GM19372 (cell line): Measurements from ENCODE around the gene ZRANB3.

Experiments used
- ATAC-seq: cut with Tn5 transposase; IDR thresholded peaks from one replicate; pipeline ENCODE4 v1.9.1; 2021; ENCODE audit warnings: mild to moderate bottlenecking, low read depth, moderate library complexity; ENCODE audit not compliant: unreplicated experiment

The ZRANB3 gene

DNA sequence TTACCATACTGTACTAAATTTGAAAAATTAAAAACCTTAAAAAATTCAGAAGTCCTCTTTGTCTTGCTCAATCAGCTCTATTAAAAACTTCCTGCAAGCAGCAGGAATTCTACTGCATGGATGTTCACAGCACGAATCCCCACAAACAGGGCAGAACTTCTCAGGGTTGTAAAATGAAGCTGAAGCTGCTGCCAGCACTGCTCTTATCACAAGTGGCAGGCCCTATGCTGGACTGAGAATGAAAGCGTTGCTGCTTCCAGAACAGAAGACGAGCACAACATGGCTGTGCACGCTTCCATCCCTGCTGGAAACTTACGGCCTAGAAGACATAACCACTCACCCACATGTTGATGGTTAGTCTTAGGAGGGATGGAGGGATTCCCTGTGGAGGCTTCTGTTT, 345.0 kb downstream of the ZRANB3 start:
- ATAC-seq: no peak

- no peak for ATAC-seq
Measured at GRCh38 chr2:135183822-135184221, 347.2 kb downstream of the ZRANB3 start.

DNA sequence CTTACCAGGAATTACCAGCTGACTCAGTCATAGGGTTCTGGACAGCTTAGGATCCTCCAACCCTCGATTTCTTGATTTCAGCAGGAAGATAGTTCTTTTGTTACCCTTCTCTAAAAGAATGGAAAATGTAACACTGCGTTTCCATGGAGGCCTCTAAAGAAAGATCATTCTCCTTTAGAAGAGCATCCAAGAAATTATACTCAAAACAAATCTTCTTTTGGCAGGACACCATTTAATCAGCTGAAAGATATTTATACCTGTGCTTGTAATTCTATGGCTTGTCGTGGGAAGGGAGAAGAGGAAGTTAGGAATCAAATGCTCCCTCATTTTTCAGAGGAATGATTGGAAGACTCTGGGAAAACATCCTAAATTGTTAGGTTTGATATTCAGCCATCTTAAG, 348.4 kb downstream of the ZRANB3 start:
- ATAC-seq: no peak

DNA sequence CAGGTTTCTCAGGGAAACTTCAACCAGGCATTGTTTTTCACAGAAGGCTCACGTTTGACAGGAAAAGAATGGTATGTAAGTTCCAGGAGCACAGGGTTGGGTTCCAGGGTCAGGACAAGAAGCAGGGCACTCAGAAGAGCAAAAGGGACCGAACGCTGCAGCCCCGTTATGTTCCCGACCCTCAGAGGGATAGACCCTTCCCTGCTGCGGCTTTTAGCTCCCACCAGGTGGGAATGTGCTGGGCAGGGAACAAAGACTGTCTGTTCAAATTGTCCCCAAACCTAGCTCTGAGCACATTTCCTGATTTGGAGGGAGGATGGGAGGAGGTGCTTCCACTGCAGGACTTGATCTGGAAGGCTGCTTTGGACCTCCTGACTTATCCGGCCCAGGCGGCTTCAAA, 348.8 kb downstream of the ZRANB3 start:
- no peak for ATAC-seq

GRCh38 chr2:135179689-135180088, 351.3 kb downstream of the ZRANB3 start:
- no peak for ATAC-seq

- no peak for ATAC-seq
Measured at GRCh38 chr2:135175177-135175576, 355.8 kb downstream of the ZRANB3 start.

DNA sequence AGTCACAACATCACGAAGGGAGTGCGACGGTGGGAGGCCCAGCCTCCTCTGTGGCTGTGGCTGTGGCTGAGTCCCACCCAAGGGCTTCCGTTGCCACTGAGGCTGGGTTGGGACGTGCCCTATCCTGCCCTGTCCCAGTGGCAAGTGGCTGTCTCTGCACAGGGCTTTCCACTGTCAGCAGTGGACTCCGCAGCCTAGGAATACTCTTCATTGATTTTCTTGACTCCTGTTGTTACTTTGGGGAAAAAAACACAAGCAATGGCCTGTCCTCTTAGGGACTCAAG, 356.3 kb downstream of the ZRANB3 start:
- no peak for ATAC-seq

GRCh38 chr2:135174049-135174809, 356.8 kb downstream of the ZRANB3 start:
- no peak for ATAC-seq

GRCh38 chr2:135169900-135170753, 360.9 kb downstream of the ZRANB3 start:
- no peak for ATAC-seq

- ATAC-seq: no peak
Measured at GRCh38 chr2:135168204-135168856, 362.7 kb downstream of the ZRANB3 start.

GRCh38 chr2:135167273-135167672, 363.7 kb downstream of the ZRANB3 start:
- ATAC-seq: no peak

- no peak for ATAC-seq
Measured at GRCh38 chr2:135164431-135164830, 366.6 kb downstream of the ZRANB3 start.

- no peak for ATAC-seq
Measured at GRCh38 chr2:135163901-135164300, 367.1 kb downstream of the ZRANB3 start.

DNA sequence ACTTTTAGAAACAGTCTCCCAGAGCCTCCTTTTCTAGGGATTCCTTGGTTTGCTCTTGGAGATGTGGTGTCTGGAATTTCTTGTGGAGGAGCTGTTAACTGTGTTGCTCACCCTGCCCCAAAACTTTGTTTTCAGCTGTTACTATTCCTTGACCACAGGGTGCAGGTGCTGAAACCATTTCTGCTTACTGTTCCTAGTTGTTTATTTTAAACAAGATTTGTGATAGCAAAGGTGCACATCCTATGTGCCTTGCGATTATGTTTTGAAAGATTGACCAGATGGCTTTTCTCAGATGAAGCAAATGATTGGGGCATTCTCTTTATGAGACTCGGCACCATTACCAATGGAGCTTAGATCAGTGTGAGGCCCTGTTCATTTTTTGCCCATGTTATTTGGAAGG, 367.7 kb downstream of the ZRANB3 start:
- ATAC-seq: no peak

DNA sequence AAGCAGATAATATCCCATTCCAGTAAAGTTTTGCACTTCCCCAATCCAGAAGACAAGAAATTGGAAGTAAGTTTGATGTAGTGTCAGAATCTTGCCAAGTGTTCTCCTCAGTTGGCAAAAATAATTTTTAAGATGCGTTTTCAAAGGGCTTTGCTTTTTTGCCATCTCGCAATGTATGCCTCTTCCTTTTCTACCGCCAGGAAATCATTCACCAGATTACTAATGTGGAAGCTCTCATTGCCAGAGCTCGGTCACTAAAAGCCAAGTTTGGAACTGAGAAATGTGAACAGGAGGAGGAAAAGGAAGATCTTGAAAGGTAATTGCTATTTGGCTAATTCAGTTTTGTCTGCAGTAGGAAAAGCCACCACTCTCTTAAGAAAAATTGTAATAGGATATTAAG, 368.2 kb downstream of the ZRANB3 start:
- no peak for ATAC-seq

GRCh38 chr2:135162377-135162776, 368.6 kb downstream of the ZRANB3 start:
- no peak for ATAC-seq

DNA sequence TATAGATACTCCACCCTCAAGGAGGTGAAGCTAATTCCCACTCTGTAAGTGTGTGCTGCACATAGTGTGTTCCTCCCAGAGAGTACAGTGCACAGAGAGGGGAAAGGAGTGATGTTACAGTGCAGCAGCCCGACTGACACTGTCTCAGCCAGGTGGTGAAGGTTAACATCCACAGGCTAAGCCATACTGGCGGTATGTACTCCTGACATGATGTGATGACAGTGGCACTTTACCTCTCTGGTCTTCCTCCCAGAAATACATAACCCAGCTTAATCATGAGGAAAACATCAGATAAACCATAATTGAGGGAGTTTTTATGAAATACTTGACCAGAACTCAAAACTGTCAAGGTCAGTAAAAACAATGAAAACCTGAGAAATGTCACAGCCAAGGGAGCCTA, 371.8 kb downstream of the ZRANB3 start:
- ATAC-seq: no peak

GRCh38 chr2:135157856-135158255, 373.2 kb downstream of the ZRANB3 start:
- no peak for ATAC-seq

GRCh38 chr2:135154962-135155361, 376.1 kb downstream of the ZRANB3 start:
- ATAC-seq: no peak

DNA sequence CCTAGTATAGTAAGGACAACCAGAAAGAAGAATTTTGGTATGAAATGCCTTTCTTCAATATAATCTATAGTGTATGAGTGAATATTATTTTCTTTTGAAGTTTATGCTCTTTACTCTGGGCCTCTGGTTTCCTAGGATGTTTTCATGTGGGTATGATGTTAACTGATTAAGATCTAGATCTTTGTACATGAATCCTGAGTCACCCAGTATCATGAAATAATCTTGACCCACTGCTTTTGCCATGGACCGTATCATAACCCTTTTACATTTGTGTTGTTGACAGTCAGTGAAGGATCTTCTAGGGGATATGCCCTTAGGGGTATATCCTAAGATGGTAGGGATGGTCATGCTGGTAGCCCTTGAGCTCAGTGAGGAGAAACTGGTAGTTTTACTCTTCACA, 378.7 kb downstream of the ZRANB3 start:
- ATAC-seq: no peak

GRCh38 chr2:135151615-135152014, 379.4 kb downstream of the ZRANB3 start:
- ATAC-seq: no peak

DNA sequence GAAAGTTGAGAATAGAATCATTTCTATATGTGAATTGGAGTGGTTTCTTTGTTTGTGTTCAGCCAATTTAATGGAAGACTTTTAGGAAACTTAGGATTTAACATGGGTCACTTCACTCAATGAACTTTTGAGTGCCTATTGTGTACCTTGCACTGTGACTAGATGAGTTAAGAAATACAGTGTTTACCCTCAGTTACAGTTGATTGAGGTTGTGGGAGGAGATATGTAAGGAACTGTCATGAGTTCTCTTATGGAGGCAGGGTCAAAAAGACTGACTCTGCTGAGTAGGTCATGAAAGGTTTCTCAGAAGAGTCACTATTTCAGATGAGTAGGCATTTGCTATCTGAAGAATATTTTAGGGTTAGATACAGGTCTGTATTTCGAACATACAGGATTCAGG, 380.3 kb downstream of the ZRANB3 start:
- ATAC-seq: no peak
